ENCODE measurements around the gene NOL11. TPM values are rescaled to one million over a fixed set of nuclear protein-coding genes. Genes with fewer than 3 reads are reported as not detected.
A peak's percentile ranks its signal among the peaks of the same experiment; 100 is the strongest.

The NOL11 gene
- total RNA-seq, 1 donor from 2014 or later, result 32.8 TPM

- no peak overlapping the region for H3K27ac ChIP-seq
- intact Hi-C loops (cut with DNase I), result no loop called here
- no peak overlapping the region for H3K4me3 ChIP-seq
- no peaks in the 10 kb centered on the region for H3K4me1 ChIP-seq
- TF ChIP-seq, protein P1, sequence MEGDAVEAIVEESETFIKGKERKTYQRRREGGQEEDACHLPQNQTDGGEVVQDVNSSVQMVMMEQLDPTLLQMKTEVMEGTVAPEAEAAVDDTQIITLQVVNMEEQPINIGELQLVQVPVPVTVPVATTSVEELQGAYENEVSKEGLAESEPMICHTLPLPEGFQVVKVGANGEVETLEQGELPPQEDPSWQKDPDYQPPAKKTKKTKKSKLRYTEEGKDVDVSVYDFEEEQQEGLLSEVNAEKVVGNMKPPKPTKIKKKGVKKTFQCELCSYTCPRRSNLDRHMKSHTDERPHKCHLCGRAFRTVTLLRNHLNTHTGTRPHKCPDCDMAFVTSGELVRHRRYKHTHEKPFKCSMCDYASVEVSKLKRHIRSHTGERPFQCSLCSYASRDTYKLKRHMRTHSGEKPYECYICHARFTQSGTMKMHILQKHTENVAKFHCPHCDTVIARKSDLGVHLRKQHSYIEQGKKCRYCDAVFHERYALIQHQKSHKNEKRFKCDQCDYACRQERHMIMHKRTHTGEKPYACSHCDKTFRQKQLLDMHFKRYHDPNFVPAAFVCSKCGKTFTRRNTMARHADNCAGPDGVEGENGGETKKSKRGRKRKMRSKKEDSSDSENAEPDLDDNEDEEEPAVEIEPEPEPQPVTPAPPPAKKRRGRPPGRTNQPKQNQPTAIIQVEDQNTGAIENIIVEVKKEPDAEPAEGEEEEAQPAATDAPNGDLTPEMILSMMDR (IDR thresholded peaks at IDR 0.05), result no peak
- H3K36me3 ChIP-seq, result peaks cover 93% of the 10 kb centered on the region
- ATAC-seq (no peak), DNase-seq (no peak)
- H3K27me3 ChIP-seq (ENCODE audit: low read depth), result no peaks in the 10 kb centered on the region
- H3K9me3 ChIP-seq, result no peaks in the 10 kb centered on the region
These were observed 15.7 kb downstream of the NOL11 start for GRCh38 chr17:67733449-67733848.

DNA sequence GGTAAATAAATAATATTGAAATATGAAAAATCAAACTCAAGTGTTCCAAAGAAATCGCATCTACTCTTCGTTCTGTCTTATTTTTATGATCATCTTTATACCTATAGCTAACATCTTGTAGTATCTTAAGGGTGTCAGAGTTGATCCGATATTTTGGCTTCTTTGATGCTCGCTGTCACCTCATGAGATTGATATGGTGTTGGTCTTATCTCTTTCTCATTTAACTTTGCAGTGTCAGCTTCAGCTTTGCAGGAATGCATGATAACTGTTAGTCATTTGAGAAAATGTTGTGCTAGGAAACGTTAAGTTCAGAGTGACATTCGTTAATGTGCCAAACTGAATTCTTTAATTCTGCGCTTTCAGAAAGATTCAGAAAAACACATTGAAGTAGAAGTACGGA, 19.4 kb downstream of the NOL11 start:
- H3K36me3 ChIP-seq, result peaks cover 98% of the 10 kb centered on the region
- DNase-seq, result no peak
- H3K27ac ChIP-seq, result no peak overlapping the region
- no peak overlapping the region for H3K4me3 ChIP-seq
- H3K9me3 ChIP-seq, result no peaks in the 10 kb centered on the region
- no peak for ATAC-seq
- H3K27me3 ChIP-seq (ENCODE audit: low read depth), result no peaks in the 10 kb centered on the region
- no peaks in the 10 kb centered on the region for H3K4me1 ChIP-seq
- intact Hi-C loops (cut with DNase I), result no loop called here
- TF ChIP-seq, protein P1 (IDR thresholded peaks at IDR 0.05), result no peak

DNA sequence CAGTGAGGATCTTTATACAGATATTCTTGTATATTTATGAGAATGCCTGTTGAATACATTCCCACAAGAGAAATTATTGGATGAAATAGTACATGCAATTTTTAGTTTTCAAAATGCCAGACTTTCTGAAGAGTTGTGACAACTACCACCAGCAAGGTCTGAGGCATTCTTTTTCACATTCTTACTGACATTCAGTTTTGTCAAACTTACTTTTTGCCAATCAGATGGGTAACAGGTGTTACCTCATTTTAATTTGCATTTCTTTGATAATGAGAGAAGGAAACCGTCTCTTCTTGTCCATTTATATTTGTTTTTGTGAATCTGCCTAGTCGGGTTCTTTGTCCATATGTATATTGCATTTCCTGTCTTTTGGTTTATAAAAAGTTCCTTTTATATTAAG, 24.3 kb downstream of the NOL11 start:
- TF ChIP-seq, protein P1 (IDR thresholded peaks at IDR 0.05), result no peak
- DNase-seq (no peak), ATAC-seq (no peak)
- Histone ChIP-seq H3K36me3 (peaks cover 100% of the 10 kb centered on the region), H3K4me3 (no peak overlapping the region), H3K27ac (no peak overlapping the region), H3K4me1 (no peaks in the 10 kb centered on the region), H3K9me3 (no peaks in the 10 kb centered on the region), H3K27me3 (ENCODE audit: low read depth) (no peaks in the 10 kb centered on the region)
- intact Hi-C loops (cut with DNase I), result no loop called here

- intact Hi-C loops (cut with DNase I), result no loop called here
- no peak for DNase-seq
These were observed 29.2 kb downstream of the NOL11 start for GRCh38 chr17:67746704-67747571.

DNA sequence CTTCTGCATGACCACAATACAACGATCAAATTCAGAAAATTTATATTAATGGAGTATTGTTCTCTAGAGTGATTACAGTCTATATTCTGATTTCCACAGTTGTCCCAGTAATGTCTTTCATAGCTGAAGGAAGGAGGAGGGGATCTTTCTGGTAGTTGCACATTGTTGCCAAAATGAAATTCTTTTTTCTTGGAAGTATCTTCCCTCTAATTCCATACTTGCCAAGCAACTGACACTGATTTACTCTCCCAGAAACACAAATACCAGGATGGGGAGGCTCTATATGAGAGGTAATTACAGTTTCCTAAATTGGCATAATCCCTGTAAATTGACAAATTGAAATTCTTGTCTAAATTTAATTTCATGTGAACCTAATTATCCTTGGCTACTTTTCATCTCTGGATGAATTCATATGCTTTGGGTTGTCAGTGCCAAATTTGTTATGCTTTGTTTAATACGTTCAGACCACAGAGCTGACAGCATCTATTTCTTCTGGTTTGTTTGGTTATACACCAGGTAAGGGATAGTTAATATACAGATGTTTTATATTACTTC, 30.0 kb downstream of the NOL11 start:
- Histone ChIP-seq H3K9me3 (no peaks in the 10 kb centered on the region), H3K27me3 (ENCODE audit: low read depth) (no peaks in the 10 kb centered on the region), H3K36me3 (peaks cover 86% of the 10 kb centered on the region), H3K27ac (no peak overlapping the region), H3K4me3 (no peak overlapping the region), H3K4me1 (no peaks in the 10 kb centered on the region)
- TF ChIP-seq, protein P1 (IDR thresholded peaks at IDR 0.05), result no peak
- DNase-seq (no peak), ATAC-seq (no peak)
- intact Hi-C loops (cut with DNase I), result no loop called here

More at GRCh38 chr17:67746704-67747571, 29.2 kb downstream of the NOL11 start:
- no peaks in the 10 kb centered on the region for H3K9me3 ChIP-seq
- peaks cover 95% of the 10 kb centered on the region for H3K36me3 ChIP-seq
- H3K4me3 ChIP-seq, result no peak overlapping the region
- H3K4me1 ChIP-seq, result no peaks in the 10 kb centered on the region
- TF ChIP-seq, protein P1 (IDR thresholded peaks at IDR 0.05), result no peak
- H3K27ac ChIP-seq, result no peak overlapping the region
- H3K27me3 ChIP-seq (ENCODE audit: low read depth), result no peaks in the 10 kb centered on the region
- ATAC-seq, result peak in 1 of 2 donors; percentile 41
